HL-60 (cell line): ENCODE results near the gene TIMP2.

ENCODE experiments used
- CTCF ChIP-seq: IDR thresholded peaks from one replicate; pipeline ENCODE4 v1.5.1; 2011; ENCODE audit warnings: low read length, control low read depth, inconsistent platforms; ENCODE audit not compliant: insufficient read depth
- SPI1 ChIP-seq: IDR thresholded peaks from 2 replicates; pipeline ENCODE4 v1.6.1; 2012; ENCODE audit warnings: low read depth, mild to moderate bottlenecking, borderline replicate concordance

GRCh38 chr17:78946631-78947030 lies 21.4 kb upstream of the TIMP2 start:
- TF ChIP-seq SPI1, result no peak
- no peak for TF ChIP-seq CTCF
